ENCODE measurements around the gene ZFP82. TPM values are rescaled to one million over a fixed set of nuclear protein-coding genes. Genes with fewer than 3 reads are reported as not detected.

Gene ZFP82
- polyA plus RNA-seq (ENCODE audit: low read depth in 6 of 6), result 10 to 100 TPM; 15.8 to 23.7 (median 17.5) TPM

DNA sequence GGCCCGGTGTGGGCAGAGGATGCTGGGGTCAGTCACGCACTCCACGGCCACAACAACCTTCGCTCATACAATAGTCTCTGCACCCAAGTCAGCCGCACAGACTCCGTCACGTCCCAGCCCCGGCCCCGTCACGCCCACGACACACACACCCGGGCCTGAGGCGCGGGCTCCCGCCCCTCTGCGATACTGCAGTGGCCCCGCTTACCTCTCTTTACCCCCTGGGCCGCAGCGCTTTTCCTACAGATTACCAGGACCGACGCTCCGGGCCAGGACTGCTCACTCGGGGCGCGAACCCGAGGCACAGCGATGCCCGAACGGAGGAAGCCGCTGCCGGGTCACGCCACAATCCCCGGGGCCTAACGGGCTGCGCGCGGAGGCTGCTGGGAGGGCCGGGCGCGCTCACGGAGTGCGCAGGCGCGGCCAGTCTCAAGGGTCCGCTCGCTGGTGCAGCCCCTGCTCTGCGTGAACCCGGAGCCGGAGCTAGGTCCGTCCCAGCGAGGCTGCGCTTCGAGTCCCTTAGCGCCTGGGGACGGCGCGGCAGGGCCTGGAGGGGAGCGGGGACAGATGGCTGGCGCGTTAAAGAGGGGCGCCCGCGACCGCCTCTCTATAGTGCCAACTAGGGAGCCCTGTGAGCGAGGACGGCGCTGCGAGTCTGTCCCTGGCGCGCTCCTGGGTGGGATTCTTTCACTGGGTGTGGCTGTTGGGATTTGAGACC is at the start of gene ZFP82:
Gene ZFP82, minus strand, starts transcription at position 358 of the 715 bp plus-strand sequence. CDS start 8,855 bp downstream, outside the sequence.
- peaks cover 0 to 11% (median 0%) of the 10 kb centered on the region in 7 donors for H3K9me3 Mint-ChIP-seq
- H3K27me3 Mint-ChIP-seq, result peaks cover 18 to 23% (median 18%) of the 10 kb centered on the region in 3 donors
- ATAC-seq (ENCODE audit: low read depth in 2 of 2), result peak; percentile 90 to 91
- H3K27ac Mint-ChIP-seq, result peak within 1 kb of the TSS; percentile 91 to 99 (median 97)
- peak within 1 kb of the TSS; percentile 93 to 100 (median 97) for H3K4me3 Mint-ChIP-seq
- DNase-seq, result peak; percentile 83
- H3K4me1 Mint-ChIP-seq, result peaks cover 11 to 40% (median 31%) of the 10 kb centered on the region in 3 donors
- peaks cover 0 to 6% of the 10 kb centered on the region in 2 donors for H3K36me3 Mint-ChIP-seq

DNA sequence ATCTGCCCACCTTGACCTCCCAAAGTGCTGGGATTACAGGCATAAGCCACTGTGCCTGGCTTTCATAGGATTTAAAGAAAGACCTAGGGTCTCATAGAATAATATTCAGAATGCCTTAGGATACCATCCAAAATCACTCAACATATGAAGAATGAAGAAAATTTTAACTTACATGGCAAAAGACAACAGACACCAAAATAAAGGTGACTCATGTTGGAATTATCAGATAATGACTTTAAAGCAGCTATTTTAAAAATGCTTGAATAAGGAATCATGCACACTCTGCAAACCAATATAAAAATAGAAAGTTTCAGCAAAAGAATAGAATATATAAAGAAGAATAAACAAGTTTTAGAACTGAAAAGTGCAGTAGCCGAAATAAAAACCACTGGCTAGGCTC is 41.6 kb upstream of the ZFP82 start:
- no peak for DNase-seq
- Mint-ChIP-seq H3K27me3 (no peaks in the 10 kb centered on the region), H3K9me3 (peaks cover 0 to 41% (median 19%) of the 10 kb centered on the region in 7 donors), H3K27ac (peak overlapping the region in 1 of 6 donors; percentile 59), H3K36me3 (peaks cover 17 to 24% of the 10 kb centered on the region in 2 donors), H3K4me1 (no peaks in the 10 kb centered on the region), H3K4me3 (no peak overlapping the region)
- ATAC-seq (ENCODE audit: low read depth in 2 of 2), result no peak

DNA sequence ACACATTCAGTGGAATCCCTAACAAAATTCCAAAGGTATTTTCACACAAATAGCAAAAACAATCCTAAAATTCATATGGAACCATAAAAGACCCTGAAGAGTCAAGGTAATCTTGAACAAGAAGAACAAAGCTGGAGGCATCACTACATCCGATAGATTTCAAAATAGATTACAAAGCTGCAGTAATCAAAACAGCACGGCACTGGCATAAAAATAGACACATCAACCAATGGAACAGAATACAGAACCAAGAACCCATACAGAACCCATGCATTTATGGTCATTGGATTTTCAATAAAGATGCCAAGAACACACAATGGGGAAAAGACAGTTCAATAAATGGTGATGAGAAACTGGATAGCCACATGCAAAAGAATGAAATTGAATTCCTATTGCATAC is 38.4 kb upstream of the ZFP82 start:
- no peaks in the 10 kb centered on the region for H3K4me1 Mint-ChIP-seq
- no peak for DNase-seq
- H3K36me3 Mint-ChIP-seq, result peaks cover 33 to 34% of the 10 kb centered on the region in 2 donors
- H3K4me3 Mint-ChIP-seq, result no peak overlapping the region
- peaks cover 6 to 64% (median 40%) of the 10 kb centered on the region in 7 donors for H3K9me3 Mint-ChIP-seq
- H3K27me3 Mint-ChIP-seq, result no peaks in the 10 kb centered on the region
- no peak for ATAC-seq (ENCODE audit: low read depth in 2 of 2)
- H3K27ac Mint-ChIP-seq, result no peak overlapping the region

- H3K27me3 Mint-ChIP-seq, result no peaks in the 10 kb centered on the region
- no peak for ATAC-seq (ENCODE audit: low read depth in 2 of 2)
These were observed 30.7 kb upstream of the ZFP82 start for GRCh38 chr19:36449059-36449670.

GRCh38 chr19:36441339-36441738 is 22.9 kb upstream of the ZFP82 start:
- no peaks in the 10 kb centered on the region for H3K27me3 Mint-ChIP-seq
- peaks cover 7 to 68% (median 51%) of the 10 kb centered on the region in 7 donors for H3K9me3 Mint-ChIP-seq

More at GRCh38 chr19:36449059-36449670, 30.7 kb upstream of the ZFP82 start:
- no peak for DNase-seq
- H3K36me3 Mint-ChIP-seq, result peaks cover 48 to 52% of the 10 kb centered on the region in 2 donors
- no peak overlapping the region for H3K4me3 Mint-ChIP-seq
- H3K4me1 Mint-ChIP-seq, result no peaks in the 10 kb centered on the region
- H3K9me3 Mint-ChIP-seq, result peaks cover 8 to 84% (median 73%) of the 10 kb centered on the region in 7 donors
- no peak overlapping the region for H3K27ac Mint-ChIP-seq

DNA sequence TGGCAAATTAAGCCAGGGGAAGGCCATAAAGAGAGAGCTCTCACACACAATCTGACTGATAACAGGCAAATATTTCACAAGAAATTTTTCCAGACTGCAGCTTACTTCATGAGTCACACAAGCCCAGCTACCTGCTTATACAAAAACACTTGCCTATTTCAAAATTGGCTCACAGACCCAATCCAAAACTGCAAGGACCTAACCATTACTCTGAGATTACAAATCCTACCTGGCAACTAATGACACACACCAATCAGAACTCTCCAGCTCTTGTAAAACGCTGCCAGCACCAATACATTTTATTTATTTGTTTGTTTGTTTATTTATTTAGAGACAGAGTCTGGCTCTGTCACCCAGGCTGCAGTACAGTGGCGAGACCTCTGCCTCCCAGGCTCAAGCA is 18.1 kb upstream of the ZFP82 start:
- H3K4me1 Mint-ChIP-seq, result peaks cover 0 to 4% (median 0%) of the 10 kb centered on the region in 3 donors
- ATAC-seq (ENCODE audit: low read depth in 2 of 2) (peak; percentile 43 to 46), DNase-seq (peak; percentile 17)
- H3K4me3 Mint-ChIP-seq, result no peak overlapping the region
- peaks cover 4 to 29% of the 10 kb centered on the region in 2 donors for H3K36me3 Mint-ChIP-seq
- H3K27ac Mint-ChIP-seq, result peak overlapping the region in 1 of 6 donors; percentile 54
- H3K9me3 Mint-ChIP-seq, result peaks cover 8 to 50% (median 32%) of the 10 kb centered on the region in 7 donors
- H3K27me3 Mint-ChIP-seq, result no peaks in the 10 kb centered on the region

More at GRCh38 chr19:36441339-36441738, 22.9 kb upstream of the ZFP82 start:
- no peak for ATAC-seq (ENCODE audit: low read depth in 2 of 2)
- no peak overlapping the region for H3K27ac Mint-ChIP-seq
- peak overlapping the region in 1 of 8 donors; percentile 48 for H3K4me3 Mint-ChIP-seq
- H3K36me3 Mint-ChIP-seq, result peaks cover 5 to 21% of the 10 kb centered on the region in 2 donors
- no peaks in the 10 kb centered on the region for H3K4me1 Mint-ChIP-seq
- no peak for DNase-seq

- H3K36me3 Mint-ChIP-seq, result peaks cover 0 to 9% of the 10 kb centered on the region in 2 donors
- H3K4me1 Mint-ChIP-seq, result peaks cover 0 to 13% (median 9%) of the 10 kb centered on the region in 3 donors
- DNase-seq (no peak), ATAC-seq (ENCODE audit: low read depth in 2 of 2) (no peak)
- peaks cover 4 to 39% (median 16%) of the 10 kb centered on the region in 7 donors for H3K9me3 Mint-ChIP-seq
- H3K4me3 Mint-ChIP-seq, result no peak overlapping the region
- peaks cover 32 to 35% (median 34%) of the 10 kb centered on the region in 3 donors for H3K27me3 Mint-ChIP-seq
- no peak overlapping the region for H3K27ac Mint-ChIP-seq
These were observed 5.5 kb upstream of the ZFP82 start for GRCh38 chr19:36423925-36424324.

- no peak for DNase-seq
- peaks cover 0 to 10% of the 10 kb centered on the region in 2 donors for H3K36me3 Mint-ChIP-seq
- peak overlapping the region; percentile 35 to 88 (median 64) for H3K4me3 Mint-ChIP-seq
- H3K9me3 Mint-ChIP-seq, result peaks cover 2 to 35% (median 13%) of the 10 kb centered on the region in 7 donors
- H3K27ac Mint-ChIP-seq, result peak overlapping the region in 1 of 6 donors; percentile 44
- peaks cover 11 to 31% (median 26%) of the 10 kb centered on the region in 3 donors for H3K4me1 Mint-ChIP-seq
- H3K27me3 Mint-ChIP-seq, result peaks cover 32 to 34% (median 32%) of the 10 kb centered on the region in 3 donors
- no peak for ATAC-seq (ENCODE audit: low read depth in 2 of 2)
These were observed 3.5 kb upstream of the ZFP82 start for GRCh38 chr19:36421749-36422481.

- Mint-ChIP-seq H3K27me3 (peaks cover 29 to 34% (median 32%) of the 10 kb centered on the region in 3 donors), H3K27ac (peak overlapping the region in 1 of 6 donors; percentile 24), H3K4me3 (peak overlapping the region; percentile 50 to 88 (median 65)), H3K36me3 (peaks cover 0 to 6% of the 10 kb centered on the region in 2 donors), H3K9me3 (peaks cover 0 to 32% (median 9%) of the 10 kb centered on the region in 7 donors), H3K4me1 (peaks cover 11 to 32% (median 31%) of the 10 kb centered on the region in 3 donors)
- ATAC-seq (ENCODE audit: low read depth in 2 of 2) (no peak), DNase-seq (no peak)
These were observed 2.7 kb upstream of the ZFP82 start for GRCh38 chr19:36420961-36421748.

DNA sequence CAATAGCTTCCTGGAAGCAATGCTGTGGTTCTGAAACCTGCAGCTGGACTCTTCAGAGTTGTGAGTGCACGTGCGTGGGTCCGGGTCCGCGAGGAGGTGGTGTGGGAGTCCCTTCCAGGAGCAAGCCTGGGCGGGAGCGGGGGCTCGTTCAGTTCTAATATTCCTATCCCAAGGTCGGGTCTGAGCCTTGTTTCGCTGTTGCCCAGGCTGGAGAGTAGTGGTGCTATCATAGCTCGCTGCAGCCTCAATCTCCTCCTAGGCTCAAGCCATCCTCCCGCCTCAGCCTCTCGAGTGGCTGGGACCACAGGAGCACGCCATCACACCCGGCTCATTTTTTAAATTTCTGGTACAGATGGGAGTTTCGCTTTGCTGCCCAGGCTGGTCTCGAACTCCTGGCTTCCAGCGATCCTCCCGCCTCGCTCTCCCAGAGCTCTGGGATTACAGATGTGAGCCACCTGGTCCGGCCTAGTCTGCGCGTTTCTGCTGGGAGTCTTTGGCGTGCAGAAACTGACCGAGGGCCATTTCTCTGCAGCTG is 625 bp downstream of the ZFP82 start:
- Mint-ChIP-seq H3K36me3 (peaks cover 1 to 6% of the 10 kb centered on the region in 2 donors), H3K27ac (peak overlapping the region; percentile 91 to 99 (median 97)), H3K27me3 (peaks cover 18 to 19% (median 18%) of the 10 kb centered on the region in 3 donors), H3K4me3 (peak overlapping the region; percentile 93 to 100 (median 97)), H3K4me1 (peaks cover 11 to 46% (median 34%) of the 10 kb centered on the region in 3 donors), H3K9me3 (peaks cover 0 to 11% (median 0%) of the 10 kb centered on the region in 7 donors)
- DNase-seq, result no peak
- ATAC-seq (ENCODE audit: low read depth in 2 of 2), result no peak

DNA sequence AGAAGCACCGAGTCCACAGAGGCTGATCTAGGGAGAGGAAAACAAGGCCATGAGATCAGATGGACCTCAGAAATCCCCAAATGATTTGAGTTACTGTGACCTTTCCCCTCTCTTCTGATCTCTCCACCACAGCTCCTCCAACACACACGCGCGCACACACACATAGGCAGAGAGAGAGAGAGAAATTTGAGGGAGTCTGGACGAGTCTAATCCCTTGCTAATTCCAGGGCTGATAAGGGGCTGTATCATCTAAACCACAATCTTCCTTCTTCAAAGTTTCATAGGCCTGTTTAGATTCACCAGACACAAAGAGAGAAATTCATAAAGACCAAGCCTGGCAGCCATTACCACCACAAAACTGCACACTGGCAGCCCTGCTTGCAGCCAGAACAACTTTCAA is 8.6 kb downstream of the ZFP82 start:
- H3K9me3 Mint-ChIP-seq, result peaks cover 0 to 3% (median 0%) of the 10 kb centered on the region in 7 donors
- ATAC-seq (ENCODE audit: low read depth in 2 of 2) (no peak), DNase-seq (no peak)
- no peaks in the 10 kb centered on the region for H3K27me3 Mint-ChIP-seq
- peaks cover 33% of the 10 kb centered on the region in 2 donors for H3K36me3 Mint-ChIP-seq
- H3K4me3 Mint-ChIP-seq, result no peak overlapping the region
- H3K27ac Mint-ChIP-seq, result no peak overlapping the region
- peaks cover 12 to 15% (median 15%) of the 10 kb centered on the region in 3 donors for H3K4me1 Mint-ChIP-seq

- peaks cover 39 to 40% of the 10 kb centered on the region in 2 donors for H3K36me3 Mint-ChIP-seq
These were observed 10.3 kb downstream of the ZFP82 start for GRCh38 chr19:36408101-36408500.

More at GRCh38 chr19:36408101-36408500, 10.3 kb downstream of the ZFP82 start:
- Mint-ChIP-seq H3K27ac (no peak overlapping the region), H3K4me3 (no peak overlapping the region), H3K4me1 (peaks cover 9 to 15% (median 15%) of the 10 kb centered on the region in 3 donors), H3K9me3 (peaks cover 0 to 2% (median 0%) of the 10 kb centered on the region in 7 donors), H3K27me3 (no peaks in the 10 kb centered on the region)
- DNase-seq, result no peak
- ATAC-seq (ENCODE audit: low read depth in 2 of 2), result no peak
